Measurements from ENCODE around the gene NT5DC2. TPM values are rescaled to one million over a fixed set of nuclear protein-coding genes. Genes with fewer than 3 reads are reported as not detected.

The NT5DC2 gene
- total RNA-seq, 1 experiment from 2014 or later, result 229 TPM

Other genes starting within 250 kb of the NT5DC2 start
- gene GLYCTK, start 246.0 kb downstream of the NT5DC2 start, total RNA-seq (2014; rRNA removed), result 11.3 and 11.7 TPM in 2 replicates
- 2.2 and 3.3 TPM in 2 replicates for gene DNAH1, start 217.5 kb downstream of the NT5DC2 start, total RNA-seq (2014; rRNA removed)
- 103 and 108 TPM in 2 replicates for gene BAP1, start 123.8 kb downstream of the NT5DC2 start, total RNA-seq (2014; rRNA removed)
- gene PHF7, start 123.2 kb downstream of the NT5DC2 start, total RNA-seq (2014; rRNA removed), result 7.3 and 8.5 TPM in 2 replicates
- 0.77 and 1.6 TPM in 2 replicates for gene SEMA3G, start 88.8 kb downstream of the NT5DC2 start, total RNA-seq (2014; rRNA removed)
- gene TNNC1, start 79.8 kb downstream of the NT5DC2 start, total RNA-seq (2014; rRNA removed), result 1.9 and 4.9 TPM in 2 replicates
- gene NISCH, start 78.3 kb downstream of the NT5DC2 start, total RNA-seq (2014; rRNA removed), result 60.4 and 65.3 TPM in 2 replicates
- gene STAB1, start 38.5 kb downstream of the NT5DC2 start, total RNA-seq (2014; rRNA removed), result 0.33 TPM in 1 of 2 replicates, not detected in the other
- gene UQCC5, start 2.7 kb upstream of the NT5DC2 start, total RNA-seq (2014; rRNA removed), result 14.5 and 26.1 TPM in 2 replicates
- gene PBRM1, start 152.1 kb upstream of the NT5DC2 start, total RNA-seq (2014; rRNA removed), result 59.7 and 67.8 TPM in 2 replicates
- gene GNL3, start 152.2 kb upstream of the NT5DC2 start, total RNA-seq (2014; rRNA removed), result 219 TPM in 2 replicates
- gene GLT8D1, start 171.9 kb upstream of the NT5DC2 start, total RNA-seq (2014; rRNA removed), result 53.6 and 70.2 TPM in 2 replicates
- gene SPCS1, start 172.2 kb upstream of the NT5DC2 start, total RNA-seq (2014; rRNA removed), result 114 and 133 TPM in 2 replicates
- 26.6 and 33.6 TPM in 2 replicates for gene NEK4, start 237.1 kb upstream of the NT5DC2 start, total RNA-seq (2014; rRNA removed)
- not detected in 2 replicates for gene ITIH1, start 243.7 kb upstream of the NT5DC2 start, total RNA-seq (2014; rRNA removed)

Data from PC-3 (cell line).